ENCODE measurements around the gene NEUROG2. TPM values are rescaled to one million over a fixed set of nuclear protein-coding genes. Genes with fewer than 3 reads are reported as not detected.

Gene NEUROG2
- total RNA-seq, 6 donors from 2014 or later: not detected

DNA sequence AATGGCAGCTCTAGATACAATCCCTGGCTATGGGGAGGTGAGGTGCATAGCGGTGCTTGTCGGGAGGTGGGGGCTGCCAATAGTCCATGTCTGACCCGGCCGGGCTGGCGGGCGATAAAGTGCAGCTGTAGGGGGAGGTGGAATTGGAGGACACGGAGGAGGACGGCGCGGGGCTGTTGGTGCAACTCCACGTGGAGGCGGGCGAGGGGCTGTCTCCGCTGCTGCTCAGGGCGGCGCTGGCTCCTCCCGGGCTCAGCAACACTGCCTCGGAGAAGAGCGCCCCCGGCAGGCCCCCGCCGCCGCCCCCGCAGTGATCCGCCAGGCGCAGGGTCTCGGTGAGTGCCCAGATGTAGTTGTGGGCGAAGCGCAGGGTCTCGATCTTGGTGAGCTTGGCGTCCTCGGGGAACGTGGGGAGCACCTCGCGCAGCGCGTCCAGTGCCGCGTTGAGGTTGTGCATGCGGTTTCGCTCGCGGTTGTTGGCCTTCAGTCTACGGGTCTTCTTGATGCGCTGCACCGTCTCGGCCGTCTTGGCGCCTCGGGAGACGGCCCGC is 1.3 kb downstream of the NEUROG2 start:
- Histone ChIP-seq H3K9me3 (peaks cover 0 to under 1% (median 0%) of the 10 kb centered on the region in 4 donors), H3K4me1 (peaks cover 38 to 54% (median 53%) of the 10 kb centered on the region in 4 donors), H3K27me3 (peaks cover 2 to 84% (median 53%) of the 10 kb centered on the region in 4 donors), H3K36me3 (no peaks in the 10 kb centered on the region), H3K4me3 (peak overlapping the region in 3 of 4 donors; percentile 38 to 58 (median 54)), H3K27ac (no peak overlapping the region)
- WGBS, 2 donors: 4 to 6% methylated on average over 8 to 37 of the region's 52 CpGs
- DNase-seq (peak in 1 of 2 donors; percentile 86), ATAC-seq (ENCODE audit: low FRiP score in 2 of 2) (peak in 1 of 2 donors; percentile 4)
- TF ChIP-seq, protein P1, sequence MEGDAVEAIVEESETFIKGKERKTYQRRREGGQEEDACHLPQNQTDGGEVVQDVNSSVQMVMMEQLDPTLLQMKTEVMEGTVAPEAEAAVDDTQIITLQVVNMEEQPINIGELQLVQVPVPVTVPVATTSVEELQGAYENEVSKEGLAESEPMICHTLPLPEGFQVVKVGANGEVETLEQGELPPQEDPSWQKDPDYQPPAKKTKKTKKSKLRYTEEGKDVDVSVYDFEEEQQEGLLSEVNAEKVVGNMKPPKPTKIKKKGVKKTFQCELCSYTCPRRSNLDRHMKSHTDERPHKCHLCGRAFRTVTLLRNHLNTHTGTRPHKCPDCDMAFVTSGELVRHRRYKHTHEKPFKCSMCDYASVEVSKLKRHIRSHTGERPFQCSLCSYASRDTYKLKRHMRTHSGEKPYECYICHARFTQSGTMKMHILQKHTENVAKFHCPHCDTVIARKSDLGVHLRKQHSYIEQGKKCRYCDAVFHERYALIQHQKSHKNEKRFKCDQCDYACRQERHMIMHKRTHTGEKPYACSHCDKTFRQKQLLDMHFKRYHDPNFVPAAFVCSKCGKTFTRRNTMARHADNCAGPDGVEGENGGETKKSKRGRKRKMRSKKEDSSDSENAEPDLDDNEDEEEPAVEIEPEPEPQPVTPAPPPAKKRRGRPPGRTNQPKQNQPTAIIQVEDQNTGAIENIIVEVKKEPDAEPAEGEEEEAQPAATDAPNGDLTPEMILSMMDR (IDR thresholded peaks at IDR 0.05): no peak
- TF ChIP-seq POLR2AphosphoS5 (IDR thresholded peaks at IDR 0.05) (no peak), POLR2A (IDR thresholded peaks at IDR 0.05) (no peak), EP300 (IDR thresholded peaks at IDR 0.05) (no peak)

- peak overlapping the region in 1 of 4 donors; percentile 58 for H3K4me3 ChIP-seq
- 4 to 6% methylated on average over 15 of the region's 15 CpGs for WGBS, 2 donors
- H3K4me1 ChIP-seq: peaks cover 45 to 60% (median 59%) of the 10 kb centered on the region in 4 donors
- H3K36me3 ChIP-seq: no peaks in the 10 kb centered on the region
- H3K9me3 ChIP-seq: no peaks in the 10 kb centered on the region
- TF ChIP-seq POLR2AphosphoS5 (IDR thresholded peaks at IDR 0.05) (no peak), EP300 (IDR thresholded peaks at IDR 0.05) (no peak), POLR2A (IDR thresholded peaks at IDR 0.05) (no peak)
- TF ChIP-seq, protein P1 (IDR thresholded peaks at IDR 0.05): no peak
- H3K27me3 ChIP-seq: peaks cover 2 to 85% (median 53%) of the 10 kb centered on the region in 4 donors
- ATAC-seq (ENCODE audit: low FRiP score in 2 of 2) (no peak), DNase-seq (no peak)
- H3K27ac ChIP-seq: no peak overlapping the region
Observed at GRCh38 chr4:112513971-112514646, 1.9 kb downstream of the NEUROG2 start.

GRCh38 chr4:112511803-112512118 is 4.2 kb downstream of the NEUROG2 start:
- TF ChIP-seq POLR2A (IDR thresholded peaks at IDR 0.05) (no peak), EP300 (IDR thresholded peaks at IDR 0.05) (no peak), POLR2AphosphoS5 (IDR thresholded peaks at IDR 0.05) (no peak)
- TF ChIP-seq, protein P1 (IDR thresholded peaks at IDR 0.05): no peak
- no peak for DNase-seq
- Histone ChIP-seq H3K36me3 (no peaks in the 10 kb centered on the region), H3K27ac (no peak overlapping the region), H3K9me3 (no peaks in the 10 kb centered on the region), H3K4me1 (peaks cover 47 to 54% (median 50%) of the 10 kb centered on the region in 4 donors), H3K27me3 (peaks cover 2 to 75% (median 44%) of the 10 kb centered on the region in 4 donors), H3K4me3 (no peak overlapping the region)
- no peak for ATAC-seq (ENCODE audit: low FRiP score in 2 of 2)
- WGBS, 2 donors: 46 to 47% methylated on average over 4 of the region's 4 CpGs

- no peak for ATAC-seq (ENCODE audit: low FRiP score in 2 of 2)
- Histone ChIP-seq H3K4me3 (no peak overlapping the region), H3K4me1 (peaks cover 42 to 49% (median 45%) of the 10 kb centered on the region in 4 donors)
Observed at GRCh38 chr4:112511093-112511802, 4.7 kb downstream of the NEUROG2 start.

More at GRCh38 chr4:112511093-112511802, 4.7 kb downstream of the NEUROG2 start:
- Histone ChIP-seq H3K9me3 (no peaks in the 10 kb centered on the region), H3K27me3 (peaks cover 2 to 70% (median 40%) of the 10 kb centered on the region in 4 donors), H3K27ac (no peak overlapping the region), H3K36me3 (no peaks in the 10 kb centered on the region)
- TF ChIP-seq EP300 (IDR thresholded peaks at IDR 0.05) (no peak), POLR2AphosphoS5 (IDR thresholded peaks at IDR 0.05) (no peak), POLR2A (IDR thresholded peaks at IDR 0.05) (no peak)
- TF ChIP-seq, protein P1 (IDR thresholded peaks at IDR 0.05): no peak
- 14 to 17% methylated on average over 30 to 40 of the region's 40 CpGs for WGBS, 2 donors
- DNase-seq: no peak

Measured in upper lobe of left lung (tissue), 6 donors.